RWPE2 (cell line): ENCODE measurements around the gene MIS18A.

Source experiments
- ATAC-seq: fragments of 200-7000 bp; cut with Tn5 transposase; 3 replicates; pipeline ENCODE4 v1.9.1; 2021; ENCODE audit warnings: low read depth
- DNase-seq: peaks from one replicate; pipeline ENCODE4 v3.0.0-alpha.2; 2020; ENCODE audit warnings: low spot score
- H3K27ac ChIP-seq: fragments of 450-650 bp; 2 replicates; pipeline ENCODE4 v1.5.1; 2017; ENCODE audit warnings: mild to moderate bottlenecking; ENCODE audit not compliant: poor library complexity, severe bottlenecking
- H3K27me3 ChIP-seq: fragments of 250-450 bp; sonication (Bioruptor Pico); 2 replicates; pipeline ENCODE4 v1.5.1; 2021; ENCODE audit warnings: mild to moderate bottlenecking, moderate library complexity; ENCODE audit not compliant: insufficient read depth, poor library complexity, severe bottlenecking
- H3K36me3 ChIP-seq: fragments of 250-450 bp; sonication (Bioruptor Pico); 2 replicates; pipeline ENCODE4 v1.5.1; 2020; ENCODE audit warnings: low read depth, mild to moderate bottlenecking, moderate library complexity
- H3K4me1 ChIP-seq: fragments of 250-450 bp; sonication (Bioruptor Pico); 2 replicates; pipeline ENCODE4 v1.5.1; 2021; ENCODE audit warnings: mild to moderate bottlenecking, moderate library complexity; ENCODE audit not compliant: insufficient read depth, poor library complexity, severe bottlenecking
- H3K4me3 ChIP-seq: fragments of 250-450 bp; sonication (Bioruptor Pico); 2 replicates; pipeline ENCODE4 v1.5.1; 2021; ENCODE audit warnings: mild to moderate bottlenecking, moderate library complexity; ENCODE audit not compliant: severe bottlenecking
- H3K9me3 ChIP-seq: fragments of 250-450 bp; sonication (Bioruptor Pico); 2 replicates; pipeline ENCODE4 v1.5.1; 2021; ENCODE audit warnings: mild to moderate bottlenecking, moderate library complexity; ENCODE audit not compliant: severe bottlenecking
- CTCF ChIP-seq: fragments of 450-650 bp; IDR thresholded peaks from one replicate; pipeline ENCODE4 v1.5.1; 2017; ENCODE audit warnings: mild to moderate bottlenecking, moderate library complexity; ENCODE audit not compliant: poor library complexity, severe bottlenecking

The MIS18A gene

GRCh38 chr21:32321480-32321879 lies 42.6 kb upstream of the MIS18A start:
- TF ChIP-seq CTCF: no peak
- Histone ChIP-seq H3K27me3 (no peaks in the 10 kb centered on the region), H3K9me3 (no peaks in the 10 kb centered on the region), H3K4me3 (no peak overlapping the region), H3K27ac (no peak overlapping the region), H3K4me1 (no peaks in the 10 kb centered on the region), H3K36me3 (peaks cover 100% of the 10 kb centered on the region)
- DNase-seq (no peak), ATAC-seq (no peak)

- no peak for ATAC-seq
- peaks cover 100% of the 10 kb centered on the region for H3K36me3 ChIP-seq
These were observed 41.9 kb upstream of the MIS18A start for GRCh38 chr21:32320726-32321125.

GRCh38 chr21:32320059-32320458 lies 41.2 kb upstream of the MIS18A start:
- Histone ChIP-seq H3K27me3 (no peaks in the 10 kb centered on the region), H3K27ac (no peak overlapping the region), H3K9me3 (no peaks in the 10 kb centered on the region), H3K4me1 (no peaks in the 10 kb centered on the region), H3K4me3 (no peak overlapping the region), H3K36me3 (peaks cover 98% of the 10 kb centered on the region)
- ATAC-seq (no peak), DNase-seq (no peak)
- TF ChIP-seq CTCF: no peak

More at GRCh38 chr21:32320726-32321125, 41.9 kb upstream of the MIS18A start:
- Histone ChIP-seq H3K9me3 (no peaks in the 10 kb centered on the region), H3K27ac (no peak overlapping the region), H3K4me3 (no peak overlapping the region), H3K4me1 (no peaks in the 10 kb centered on the region), H3K27me3 (no peaks in the 10 kb centered on the region)
- no peak for TF ChIP-seq CTCF
- DNase-seq: peak; percentile 25

GRCh38 chr21:32319012-32319411 lies 40.2 kb upstream of the MIS18A start:
- no peak for ATAC-seq
- H3K36me3 ChIP-seq: peaks cover 97% of the 10 kb centered on the region
- no peaks in the 10 kb centered on the region for H3K9me3 ChIP-seq
- TF ChIP-seq CTCF: no peak
- H3K4me3 ChIP-seq: no peak overlapping the region
- no peaks in the 10 kb centered on the region for H3K4me1 ChIP-seq
- DNase-seq: no peak
- no peak overlapping the region for H3K27ac ChIP-seq
- no peaks in the 10 kb centered on the region for H3K27me3 ChIP-seq

- TF ChIP-seq CTCF: no peak
- H3K4me1 ChIP-seq: no peaks in the 10 kb centered on the region
- H3K4me3 ChIP-seq: no peak overlapping the region
- no peaks in the 10 kb centered on the region for H3K9me3 ChIP-seq
- peaks cover 95% of the 10 kb centered on the region for H3K36me3 ChIP-seq
- H3K27me3 ChIP-seq: no peaks in the 10 kb centered on the region
- no peak overlapping the region for H3K27ac ChIP-seq
- no peak for DNase-seq
- no peak for ATAC-seq
These were observed 38.9 kb upstream of the MIS18A start for GRCh38 chr21:32317726-32318125.
